ENCODE measurements around the gene ST6GALNAC1. TPM values are rescaled to one million over a fixed set of nuclear protein-coding genes. Genes with fewer than 3 reads are reported as not detected.

Gene ST6GALNAC1
- total and polyA plus RNA-seq, 10 of the 15 experiments (the other 5 are each of a cell fraction or from before 2014, with no cell fraction given): 0.08 TPM; not detected in 9

DNA sequence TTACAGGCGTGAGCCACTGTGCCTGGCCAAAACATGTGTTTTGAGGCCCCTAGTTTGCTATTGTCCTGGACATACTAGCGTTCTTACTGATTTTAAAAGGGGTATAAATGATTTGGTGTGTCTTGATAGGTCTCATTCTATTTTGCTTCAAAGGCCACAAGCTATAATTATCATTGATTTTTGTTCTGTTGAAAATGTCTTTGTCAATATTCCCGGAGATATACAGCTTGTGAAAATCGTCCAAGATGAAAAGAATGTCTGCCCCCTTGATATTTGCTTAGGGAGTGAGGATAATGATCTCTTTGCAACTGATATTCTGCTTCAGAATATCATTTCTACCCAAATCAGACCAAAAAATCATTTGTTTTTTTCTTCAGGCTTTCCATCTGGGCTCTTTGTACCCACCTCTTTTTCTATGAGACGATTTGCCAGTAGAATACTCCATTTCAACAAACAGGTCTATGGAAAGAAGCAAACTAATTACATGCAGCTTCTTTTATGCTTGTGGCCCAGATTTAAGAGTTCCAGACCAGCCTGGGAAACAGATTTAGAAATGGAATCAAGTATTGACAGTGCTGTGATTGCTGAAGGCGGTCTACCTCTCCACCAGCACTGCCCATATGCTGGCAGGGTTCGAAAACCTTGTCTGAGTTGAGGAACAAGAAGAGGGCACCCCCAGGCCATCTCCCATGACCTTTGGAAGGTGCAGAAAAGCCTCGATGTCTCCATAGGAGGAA, 14.1 kb upstream of the ST6GALNAC1 start:
- in situ Hi-C loops (cut with MboI) (no loop called here), intact Hi-C loops (cut with micrococcal nuclease; ENCODE audit: unreplicated experiment) (no loop called here)
- no peak overlapping the region for H3K27ac ChIP-seq (ENCODE audit: control insufficient read depth, insufficient read depth)
- SMC1A ChIA-PET (ENCODE audit: uncharacterized antibody, unreplicated experiment): interaction anchor here (1.1 to 1.4 kb wide), 2 partner anchors 17 to 140 kb away, joined by 3 read pairs; no protein-coding TSS in a partner anchor
- H2AFZ ChIP-seq (ENCODE audit: control insufficient read depth, low read depth, low read length): no peak overlapping the region
- no peak for FAIRE-seq
- H3K4me1 ChIP-seq (ENCODE audit: control insufficient read depth, insufficient read depth, low read length): peaks cover 3% of the 10 kb centered on the region; the same call in 1 of the 2 replicates
- H3K9ac ChIP-seq (ENCODE audit: control insufficient read depth, insufficient read depth, low read length): no peak overlapping the region
- H3K79me2 ChIP-seq (ENCODE audit: control insufficient read depth, insufficient read depth, low read length): no peaks in the 10 kb centered on the region
- DNase-seq (ENCODE audit: low read depth, low spot score): no peak
- RAD21 ChIA-PET (ENCODE audit: unreplicated experiment): no interaction called here
- no TSS peak for BruUV-seq (replicated peaks)
- H3K9me3 ChIP-seq (replicated peaks; ENCODE audit: control insufficient read depth, insufficient read depth, low read length): no peaks in the 10 kb centered on the region
- WGBS (ENCODE audit: insufficient coverage, insufficient replicate concordance, low lambda C conversion rate, missing lambda C conversion rate): 30% methylated on average over 8 of the region's 8 CpGs
- H3K36me3 ChIP-seq (ENCODE audit: control insufficient read depth in 2 of 2, insufficient read depth in 2 of 2, low read length in 1 of 2): no peaks in the 10 kb centered on the region
- CTCF ChIA-PET: interaction anchor here (1.1 kb wide), 1 partner anchor 45 kb away, joined by 3 read pairs; no protein-coding TSS in a partner anchor
- POLR2A ChIA-PET: interaction anchor here (0.6 kb wide), 1 partner anchor 70 kb away, joined by 3 read pairs; no protein-coding TSS in a partner anchor
- no peak overlapping the region for H3K4me2 ChIP-seq (ENCODE audit: control insufficient read depth, insufficient read depth)
- no peak overlapping the region for H3K4me3 ChIP-seq
- H3K27me3 ChIP-seq (replicated peaks in 1 of 2; ENCODE audit: control insufficient read depth in 2 of 2, insufficient read depth in 2 of 2, low read length in 1 of 2): no peaks in the 10 kb centered on the region
- ATAC-seq: no peak
- H4K20me1 ChIP-seq (ENCODE audit: control insufficient read depth, insufficient read depth): no peaks in the 10 kb centered on the region
- no peak for TF ChIP-seq SMC3 (IDR thresholded peaks at IDR 0.05; ENCODE audit: borderline replicate concordance, low read length)
- no peak for TF ChIP-seq TCF12 (IDR thresholded peaks at IDR 0.05; ENCODE audit: low read depth, low read length)
- TF ChIP-seq NR2C1 (IDR thresholded peaks at IDR 0.05): no peak
- TF ChIP-seq PAX8 (IDR thresholded peaks at IDR 0.05): no peak
- TF ChIP-seq SUPT20H (IDR thresholded peaks at IDR 0.05; ENCODE audit: borderline replicate concordance, control insufficient read depth, low read depth, low read length): no peak
- TF ChIP-seq MEF2B (IDR thresholded peaks at IDR 0.05; ENCODE audit: partially characterized antibody, poor library complexity, severe bottlenecking): no peak
- no peak for TF ChIP-seq ZNF384 (IDR thresholded peaks at IDR 0.05; ENCODE audit: borderline replicate concordance, low read depth, low read length)
- TF ChIP-seq, protein P1, sequence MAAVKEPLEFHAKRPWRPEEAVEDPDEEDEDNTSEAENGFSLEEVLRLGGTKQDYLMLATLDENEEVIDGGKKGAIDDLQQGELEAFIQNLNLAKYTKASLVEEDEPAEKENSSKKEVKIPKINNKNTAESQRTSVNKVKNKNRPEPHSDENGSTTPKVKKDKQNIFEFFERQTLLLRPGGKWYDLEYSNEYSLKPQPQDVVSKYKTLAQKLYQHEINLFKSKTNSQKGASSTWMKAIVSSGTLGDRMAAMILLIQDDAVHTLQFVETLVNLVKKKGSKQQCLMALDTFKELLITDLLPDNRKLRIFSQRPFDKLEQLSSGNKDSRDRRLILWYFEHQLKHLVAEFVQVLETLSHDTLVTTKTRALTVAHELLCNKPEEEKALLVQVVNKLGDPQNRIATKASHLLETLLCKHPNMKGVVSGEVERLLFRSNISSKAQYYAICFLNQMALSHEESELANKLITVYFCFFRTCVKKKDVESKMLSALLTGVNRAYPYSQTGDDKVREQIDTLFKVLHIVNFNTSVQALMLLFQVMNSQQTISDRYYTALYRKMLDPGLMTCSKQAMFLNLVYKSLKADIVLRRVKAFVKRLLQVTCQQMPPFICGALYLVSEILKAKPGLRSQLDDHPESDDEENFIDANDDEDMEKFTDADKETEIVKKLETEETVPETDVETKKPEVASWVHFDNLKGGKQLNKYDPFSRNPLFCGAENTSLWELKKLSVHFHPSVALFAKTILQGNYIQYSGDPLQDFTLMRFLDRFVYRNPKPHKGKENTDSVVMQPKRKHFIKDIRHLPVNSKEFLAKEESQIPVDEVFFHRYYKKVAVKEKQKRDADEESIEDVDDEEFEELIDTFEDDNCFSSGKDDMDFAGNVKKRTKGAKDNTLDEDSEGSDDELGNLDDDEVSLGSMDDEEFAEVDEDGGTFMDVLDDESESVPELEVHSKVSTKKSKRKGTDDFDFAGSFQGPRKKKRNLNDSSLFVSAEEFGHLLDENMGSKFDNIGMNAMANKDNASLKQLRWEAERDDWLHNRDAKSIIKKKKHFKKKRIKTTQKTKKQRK (IDR thresholded peaks at IDR 0.05; ENCODE audit: low read depth, low read length): no peak
- TF ChIP-seq CREM (IDR thresholded peaks at IDR 0.05; ENCODE audit: low read depth): no peak
- TF ChIP-seq SIX5 (IDR thresholded peaks at IDR 0.05; ENCODE audit: low read depth, low read length, severe bottlenecking): no peak
- TF ChIP-seq, protein P2, sequence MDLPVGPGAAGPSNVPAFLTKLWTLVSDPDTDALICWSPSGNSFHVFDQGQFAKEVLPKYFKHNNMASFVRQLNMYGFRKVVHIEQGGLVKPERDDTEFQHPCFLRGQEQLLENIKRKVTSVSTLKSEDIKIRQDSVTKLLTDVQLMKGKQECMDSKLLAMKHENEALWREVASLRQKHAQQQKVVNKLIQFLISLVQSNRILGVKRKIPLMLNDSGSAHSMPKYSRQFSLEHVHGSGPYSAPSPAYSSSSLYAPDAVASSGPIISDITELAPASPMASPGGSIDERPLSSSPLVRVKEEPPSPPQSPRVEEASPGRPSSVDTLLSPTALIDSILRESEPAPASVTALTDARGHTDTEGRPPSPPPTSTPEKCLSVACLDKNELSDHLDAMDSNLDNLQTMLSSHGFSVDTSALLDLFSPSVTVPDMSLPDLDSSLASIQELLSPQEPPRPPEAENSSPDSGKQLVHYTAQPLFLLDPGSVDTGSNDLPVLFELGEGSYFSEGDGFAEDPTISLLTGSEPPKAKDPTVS (IDR thresholded peaks at IDR 0.05; ENCODE audit: low read depth, low read length): no peak
- TF ChIP-seq FOXK2 (IDR thresholded peaks at IDR 0.05): no peak
